IPS-15b (cell line): Measurements from ENCODE around the gene CLCF1.

Experiments
- H3K27me3 ChIP-seq: one replicate; pipeline ENCODE4 v1.6.1; 2013; ENCODE audit warnings: low read length; ENCODE audit not compliant: control insufficient read depth, insufficient read depth
- H3K36me3 ChIP-seq: one replicate; pipeline ENCODE4 v1.6.1; 2013; ENCODE audit warnings: low read length; ENCODE audit not compliant: control insufficient read depth, insufficient read depth
- H3K4me1 ChIP-seq: one replicate; pipeline ENCODE4 v1.6.1; 2013; ENCODE audit warnings: mild to moderate bottlenecking, low read length; ENCODE audit not compliant: control insufficient read depth, insufficient read depth
- H3K4me3 ChIP-seq: one replicate; pipeline ENCODE4 v1.5.1; 2013; ENCODE audit warnings: low read depth, low read length
- H3K9ac ChIP-seq: one replicate; pipeline ENCODE4 v1.6.1; 2013; ENCODE audit warnings: low read depth, mild to moderate bottlenecking, low read length
- H3K9me3 ChIP-seq: one replicate; pipeline ENCODE4 v1.6.1; 2013; ENCODE audit warnings: mild to moderate bottlenecking, low read length; ENCODE audit not compliant: control insufficient read depth, insufficient read depth

The CLCF1 gene

DNA sequence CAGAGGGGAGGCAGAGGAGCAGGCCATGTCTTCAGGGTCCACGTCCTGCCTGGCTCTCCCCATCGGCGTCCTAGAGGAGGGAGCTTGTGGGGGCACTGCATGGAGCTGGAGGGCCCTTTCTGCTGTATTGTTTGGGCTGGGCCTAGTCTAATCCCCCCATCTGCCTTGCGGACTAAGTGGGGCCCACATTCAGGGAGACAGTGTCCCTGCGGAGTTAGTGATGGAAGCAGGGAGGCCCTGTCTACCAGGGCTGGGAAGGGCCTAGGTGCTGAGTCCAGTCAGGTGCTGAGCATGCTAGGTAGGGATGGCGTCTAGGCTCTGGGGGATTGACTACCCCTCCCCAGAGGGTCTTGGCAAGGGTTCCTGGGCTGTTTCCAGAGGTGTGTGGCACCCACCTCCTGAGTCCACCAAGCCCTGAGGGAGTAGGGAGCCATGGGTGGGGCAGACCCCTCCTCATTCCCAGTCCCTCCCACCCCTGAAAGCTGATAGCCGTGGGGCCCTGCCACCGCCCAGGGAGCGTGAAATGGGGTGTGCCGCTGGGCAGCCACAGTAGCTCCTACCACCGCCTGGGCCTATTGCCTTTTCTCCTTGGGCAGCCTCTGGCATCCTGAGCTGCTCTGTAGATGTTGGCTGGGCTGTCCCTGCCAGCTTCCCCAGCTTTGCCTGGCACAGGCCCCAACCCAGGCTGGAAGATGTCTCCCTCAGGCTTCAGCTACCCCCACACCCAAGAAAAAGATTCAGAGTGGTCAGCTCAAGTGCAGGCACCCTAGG, 18.2 kb downstream of the CLCF1 start:
- no peak overlapping the region for H3K9ac ChIP-seq
- no peaks in the 10 kb centered on the region for H3K9me3 ChIP-seq
- H3K4me3 ChIP-seq: no peak overlapping the region
- peaks cover 15% of the 10 kb centered on the region for H3K4me1 ChIP-seq
- peaks cover 5% of the 10 kb centered on the region for H3K27me3 ChIP-seq
- no peaks in the 10 kb centered on the region for H3K36me3 ChIP-seq

DNA sequence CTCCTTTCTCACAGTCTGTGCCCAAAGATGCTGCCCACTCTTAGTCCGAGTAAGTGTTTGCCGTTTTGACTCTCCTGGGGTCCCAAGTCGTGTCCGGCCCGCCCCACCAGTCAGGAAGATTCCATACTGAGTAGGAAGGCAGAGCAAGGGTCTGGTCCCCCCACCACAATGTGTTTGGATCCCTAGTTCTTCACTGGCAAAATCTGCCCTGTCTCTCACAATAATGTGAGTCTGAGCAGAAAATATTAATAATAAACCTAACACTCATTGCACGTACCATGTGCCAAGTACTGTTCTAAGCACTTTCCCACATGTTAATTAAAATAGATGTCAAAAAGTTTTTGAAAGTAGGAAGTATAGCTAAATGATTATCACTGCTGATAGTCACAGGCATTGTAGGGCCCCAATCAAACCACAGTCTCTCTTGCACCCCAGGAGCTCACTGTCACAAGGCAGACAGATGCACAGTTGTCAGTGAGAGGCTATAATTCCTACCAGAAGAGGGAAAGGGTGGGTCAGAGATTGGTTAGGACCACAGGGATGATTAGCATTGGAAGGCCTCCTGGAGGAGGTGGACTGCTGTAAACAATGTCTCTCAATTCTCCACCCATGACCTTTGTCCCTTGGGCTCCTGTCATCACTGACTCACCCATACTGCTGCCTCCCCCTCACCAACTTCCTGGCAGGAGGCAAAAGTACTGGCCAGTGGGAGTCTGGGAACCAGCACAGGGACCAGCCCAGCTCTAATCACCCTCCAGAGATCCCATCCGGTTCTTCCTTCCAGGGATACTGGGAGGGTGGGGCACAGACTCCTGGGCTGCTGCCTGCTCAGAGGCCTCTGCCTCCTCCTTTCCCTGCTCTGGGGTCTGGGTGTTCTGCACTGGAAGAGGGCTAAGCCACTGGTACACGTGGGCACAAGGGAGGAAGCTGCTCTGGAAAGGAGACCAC, 19.0 kb downstream of the CLCF1 start:
- H3K4me1 ChIP-seq: peaks cover 15% of the 10 kb centered on the region
- peak overlapping the region; percentile 78 for H3K4me3 ChIP-seq
- H3K9ac ChIP-seq: no peak overlapping the region
- H3K36me3 ChIP-seq: no peaks in the 10 kb centered on the region
- peaks cover 5% of the 10 kb centered on the region for H3K27me3 ChIP-seq
- no peaks in the 10 kb centered on the region for H3K9me3 ChIP-seq

DNA sequence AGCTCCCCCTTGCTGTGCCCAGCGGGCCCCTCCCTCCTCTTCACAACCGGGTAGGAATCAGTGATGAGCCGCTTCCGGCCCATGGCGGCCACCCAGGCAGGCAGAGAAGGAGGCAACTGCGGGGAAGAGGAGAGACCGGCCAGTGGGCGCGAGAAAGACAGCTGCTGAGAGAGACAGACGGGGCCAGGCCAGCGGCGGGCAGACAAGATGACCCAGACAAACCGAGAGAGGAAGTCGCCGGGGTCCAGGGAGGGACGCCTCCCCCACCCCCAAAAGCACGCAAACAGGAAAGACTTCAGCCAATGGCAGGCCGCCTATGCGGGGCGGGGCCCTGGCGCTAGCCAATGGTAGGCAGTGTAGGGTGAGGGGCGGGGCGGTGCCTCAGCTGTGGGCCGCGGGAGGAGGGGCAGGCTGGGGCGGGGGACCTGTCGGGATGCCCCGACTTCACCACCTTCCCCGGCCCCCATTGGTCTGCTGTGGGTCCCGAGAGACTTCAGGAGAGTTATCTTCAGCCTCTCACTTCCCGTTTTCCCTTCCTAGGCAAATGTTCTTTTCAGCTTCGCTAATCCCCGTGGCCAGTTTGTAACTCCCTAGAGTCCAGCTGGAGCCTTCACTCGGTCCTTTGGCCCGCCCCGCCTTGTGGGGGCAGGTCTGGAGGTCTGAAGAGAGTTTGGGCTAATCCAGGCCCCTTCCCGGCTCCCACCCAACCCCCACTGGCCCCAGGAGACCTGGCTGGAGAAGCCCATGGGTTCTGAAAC, 19.9 kb downstream of the CLCF1 start, which contains the start of gene POLD4:
TSS of gene POLD4 (minus strand) at position 230 of the 758 bp plus-strand sequence. CDS start at position 83, 147 bp downstream.
- peaks cover 5% of the 10 kb centered on the region for H3K27me3 ChIP-seq
- H3K9me3 ChIP-seq: no peaks in the 10 kb centered on the region
- no peaks in the 10 kb centered on the region for H3K36me3 ChIP-seq
- peak within 1 kb of the TSS; percentile 65 for H3K9ac ChIP-seq
- H3K4me3 ChIP-seq: peak within 1 kb of the TSS; percentile 78
- H3K4me1 ChIP-seq: peaks cover 15% of the 10 kb centered on the region

DNA sequence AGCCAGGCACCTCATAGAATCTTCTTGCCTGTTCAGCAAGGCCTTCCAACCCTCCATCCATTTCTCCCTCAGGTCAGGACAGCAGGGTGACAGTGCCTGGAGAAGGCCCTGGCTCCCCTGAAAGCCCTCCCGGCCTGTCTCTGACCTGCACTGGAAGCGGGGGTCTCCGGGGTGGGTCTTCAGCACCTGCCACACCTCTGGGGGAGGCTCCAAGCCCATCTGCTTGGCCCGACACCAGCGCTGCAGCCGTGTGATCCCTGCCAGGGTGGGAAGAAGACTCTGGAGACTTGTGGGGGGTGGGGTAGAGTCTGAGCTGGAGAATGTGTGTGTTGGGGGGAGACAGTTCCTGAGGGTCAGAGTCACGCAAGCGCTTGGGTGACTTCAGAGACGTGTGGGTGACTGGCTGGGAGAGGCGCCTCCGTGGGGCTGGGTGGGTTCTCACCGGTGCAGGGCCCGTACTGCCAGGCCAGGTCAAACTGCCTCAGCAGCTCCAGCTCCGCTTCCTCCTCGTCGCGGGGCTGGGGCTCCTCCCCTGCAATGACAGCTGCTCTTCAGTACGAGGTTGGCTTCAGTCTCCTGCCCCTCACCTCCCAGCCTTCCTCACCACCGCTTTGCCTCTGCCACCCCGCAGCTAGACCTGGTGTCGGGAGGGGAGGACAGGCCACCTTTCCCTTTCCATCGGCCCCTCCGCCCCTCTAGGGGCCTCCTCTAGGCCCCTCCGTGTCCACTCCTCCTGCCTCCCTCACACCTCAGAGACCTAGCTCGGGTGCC, 20.7 kb downstream of the CLCF1 start:
- Histone ChIP-seq H3K4me1 (peaks cover 15% of the 10 kb centered on the region), H3K9me3 (no peaks in the 10 kb centered on the region), H3K4me3 (peak overlapping the region; percentile 78)

DNA sequence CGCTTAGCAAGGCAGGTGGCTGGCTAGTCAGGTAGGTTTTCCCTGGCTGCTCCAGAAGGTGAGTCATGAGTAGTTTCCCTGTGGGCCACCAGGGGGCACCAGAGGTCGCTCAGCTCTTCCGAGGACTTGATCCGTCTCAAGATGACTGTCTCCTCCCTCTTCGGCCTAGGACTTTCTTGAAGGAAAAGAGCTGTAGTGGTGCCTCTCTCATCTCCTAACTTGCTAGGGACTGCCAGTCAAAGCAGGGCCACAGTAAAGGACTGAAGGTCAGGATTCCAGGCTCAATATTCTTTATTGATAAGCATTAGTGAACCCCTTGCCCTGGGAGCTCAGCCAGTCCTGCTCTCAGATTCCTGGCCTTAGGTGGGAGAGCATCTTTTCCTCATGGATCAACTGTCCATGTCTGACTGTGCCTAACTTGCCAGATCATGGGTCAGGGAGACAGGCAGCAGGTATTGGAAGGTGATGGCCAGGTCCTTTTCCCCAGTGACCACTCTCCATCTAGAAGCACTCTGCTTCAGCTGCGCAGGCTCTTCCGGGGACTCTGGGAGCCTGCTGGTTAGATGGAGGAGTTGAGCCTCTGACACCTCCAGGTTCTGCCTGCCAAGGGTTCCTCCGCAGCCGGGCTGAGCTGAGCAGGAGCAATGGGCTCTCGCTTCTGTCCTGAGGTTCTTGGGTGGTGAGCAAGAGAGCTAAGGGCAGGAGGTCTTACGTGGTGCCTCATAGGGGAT, 22.0 kb downstream of the CLCF1 start:
- H3K36me3 ChIP-seq: no peaks in the 10 kb centered on the region
- H3K9ac ChIP-seq: no peak overlapping the region
- H3K27me3 ChIP-seq: no peaks in the 10 kb centered on the region
- H3K9me3 ChIP-seq: no peaks in the 10 kb centered on the region
- peaks cover 8% of the 10 kb centered on the region for H3K4me1 ChIP-seq
- H3K4me3 ChIP-seq: no peak overlapping the region

More for the DNA sequence above, 20.7 kb downstream of the CLCF1 start:
- H3K36me3 ChIP-seq: no peaks in the 10 kb centered on the region
- peak overlapping the region; percentile 65 for H3K9ac ChIP-seq
- H3K27me3 ChIP-seq: peaks cover 3% of the 10 kb centered on the region

DNA sequence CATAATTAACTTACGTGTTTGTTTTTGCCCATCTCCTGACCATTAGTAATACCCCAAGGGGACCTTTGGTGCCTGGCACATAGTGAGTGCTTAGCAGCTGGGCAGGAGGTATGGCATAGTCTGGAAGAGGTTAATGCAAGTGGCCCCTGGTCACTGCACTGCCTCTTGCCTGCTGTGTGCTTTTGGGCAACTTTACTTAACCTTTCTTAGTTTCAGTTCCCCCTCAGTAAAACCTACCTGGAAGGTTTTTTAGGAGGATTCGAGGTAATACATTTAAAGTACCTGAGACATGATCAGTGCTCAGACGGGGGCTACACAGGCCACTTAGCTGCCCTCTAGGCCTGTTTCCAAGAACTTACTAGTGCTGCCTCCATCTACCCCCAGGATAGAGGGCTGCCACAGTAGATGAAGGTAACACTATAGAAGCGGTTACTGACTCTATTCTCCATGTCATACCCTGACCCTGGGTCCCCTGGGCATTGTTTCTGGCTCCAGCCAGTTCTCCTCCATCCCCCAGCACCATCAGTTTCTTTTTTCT, 23.4 kb downstream of the CLCF1 start:
- Histone ChIP-seq H3K4me1 (peaks cover 8% of the 10 kb centered on the region), H3K27me3 (no peaks in the 10 kb centered on the region), H3K4me3 (no peak overlapping the region), H3K9me3 (no peaks in the 10 kb centered on the region), H3K9ac (no peak overlapping the region), H3K36me3 (no peaks in the 10 kb centered on the region)

DNA sequence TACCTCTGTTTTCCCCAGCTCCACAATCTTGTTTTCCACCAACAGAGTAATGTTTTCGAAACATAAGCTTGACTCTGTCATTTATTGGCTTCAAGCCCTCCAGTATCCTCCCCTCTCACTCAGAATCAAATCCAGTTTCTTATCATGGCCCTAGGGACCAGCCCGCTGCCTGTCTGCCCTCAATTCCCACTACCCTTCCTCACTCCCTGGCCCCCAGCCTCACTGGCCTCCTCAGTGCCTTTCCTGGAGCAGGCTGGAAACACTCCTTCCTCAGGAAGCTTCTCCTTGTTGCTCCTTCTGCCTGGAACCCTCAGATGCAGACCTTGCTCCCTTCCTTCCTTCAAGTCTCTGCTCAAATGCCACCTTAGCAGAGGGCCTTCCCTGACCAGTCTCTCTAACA, 23.9 kb downstream of the CLCF1 start:
- H3K36me3 ChIP-seq: no peaks in the 10 kb centered on the region
- no peak overlapping the region for H3K4me3 ChIP-seq
- no peaks in the 10 kb centered on the region for H3K27me3 ChIP-seq
- H3K9me3 ChIP-seq: no peaks in the 10 kb centered on the region
- no peak overlapping the region for H3K9ac ChIP-seq
- H3K4me1 ChIP-seq: peaks cover 3% of the 10 kb centered on the region

DNA sequence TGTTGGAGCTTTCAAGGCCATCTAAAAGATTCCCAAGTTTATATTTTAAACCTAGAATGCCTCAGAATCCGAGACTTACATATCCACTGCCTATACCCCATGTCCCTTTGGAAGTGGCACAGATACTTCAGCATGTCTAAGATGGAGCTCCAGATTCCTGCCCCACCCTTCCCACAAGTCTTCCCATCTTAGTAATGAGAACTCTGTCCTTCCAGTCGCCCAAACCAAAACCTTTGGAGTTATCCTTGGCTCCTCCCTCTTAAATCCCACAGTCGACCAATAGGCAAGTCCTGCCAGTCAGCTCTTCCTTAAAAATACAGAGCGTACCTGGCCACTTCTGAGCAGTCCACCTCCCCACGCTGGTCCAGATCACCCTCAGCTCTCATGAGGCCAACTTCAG, 24.4 kb downstream of the CLCF1 start:
- H3K27me3 ChIP-seq: no peaks in the 10 kb centered on the region
- no peaks in the 10 kb centered on the region for H3K36me3 ChIP-seq
- no peak overlapping the region for H3K4me3 ChIP-seq
- H3K9me3 ChIP-seq: no peaks in the 10 kb centered on the region
- no peak overlapping the region for H3K9ac ChIP-seq
- no peaks in the 10 kb centered on the region for H3K4me1 ChIP-seq

DNA sequence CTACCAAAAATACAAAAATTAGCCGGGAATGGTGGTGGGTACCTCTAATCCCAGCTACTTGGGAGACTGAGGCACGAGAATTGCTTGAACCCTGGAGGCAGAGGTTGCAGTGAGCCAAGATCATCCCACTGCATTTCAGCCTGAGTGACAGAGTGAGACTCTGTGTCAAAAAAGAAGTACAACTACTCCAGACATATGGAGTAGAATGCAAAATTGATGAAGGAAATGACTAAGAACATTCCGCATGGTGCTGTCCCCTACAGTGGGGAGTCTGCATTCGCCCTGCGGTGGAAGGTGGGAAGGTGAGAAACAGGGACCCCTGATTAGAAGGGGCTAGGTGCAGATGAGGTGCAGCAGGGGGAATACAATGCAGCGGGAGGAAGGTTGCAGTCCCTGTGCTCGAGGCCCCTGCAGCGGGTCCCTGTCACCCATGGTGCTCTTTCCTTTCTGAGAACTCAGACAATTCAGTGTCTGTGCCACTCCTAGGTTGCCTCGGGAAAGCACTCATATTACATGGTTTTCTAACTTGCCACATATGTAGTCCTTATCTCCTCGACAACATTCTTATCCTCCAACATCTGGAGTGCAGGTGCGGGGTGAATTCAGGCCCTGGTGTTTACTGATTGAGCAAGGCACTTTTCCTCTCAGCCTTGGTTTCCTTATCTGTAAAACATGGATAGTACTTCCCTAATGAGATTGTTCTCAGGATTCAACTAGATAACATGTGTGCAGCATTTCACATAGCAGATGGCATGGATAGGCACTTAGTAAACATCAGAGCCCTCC, 25.2 kb downstream of the CLCF1 start:
- Histone ChIP-seq H3K36me3 (no peaks in the 10 kb centered on the region), H3K9ac (no peak overlapping the region), H3K27me3 (no peaks in the 10 kb centered on the region), H3K4me3 (no peak overlapping the region), H3K4me1 (no peaks in the 10 kb centered on the region), H3K9me3 (no peaks in the 10 kb centered on the region)
